Measurements from ENCODE around the gene ZP1. TPM values are rescaled to one million over a fixed set of nuclear protein-coding genes. Genes with fewer than 3 reads are reported as not detected.
A peak's percentile ranks its signal among the peaks of the same experiment; 100 is the strongest.

ZP1 gene
- total and polyA plus RNA-seq, 7 experiments from 2014 or later: not detected

GRCh38 chr11:60838132-60838531 is 29.2 kb upstream of the ZP1 start:
- Histone ChIP-seq H3K27me3 (ENCODE audit: control insufficient read depth in 2 of 2, insufficient read depth in 2 of 2, low read length in 2 of 2) (no peaks in the 10 kb centered on the region), H3K9me3 (ENCODE audit: control insufficient read depth in 2 of 3, low read length in 3 of 3) (no peaks in the 10 kb centered on the region), H3K4me3 (ENCODE audit: low read length) (no peak overlapping the region), H3K36me3 (ENCODE audit: control insufficient read depth in 2 of 3, insufficient read depth in 3 of 3, low read length in 3 of 3) (peaks cover 0 to 4% (median 0%) of the 10 kb centered on the region in 3 experiments), H3K27ac (ENCODE audit: low read depth, low read length) (no peak overlapping the region), H3K4me1 (ENCODE audit: control insufficient read depth in 2 of 2, insufficient read depth in 2 of 2, low read length in 2 of 2) (peaks cover 14 to 15% of the 10 kb centered on the region in 2 donors)
- peaks cover 7 to 30% (median 18%) of the 10 kb centered on the region in 7 donors for H3K4me1 Mint-ChIP-seq
- ATAC-seq (no peak), DNase-seq (no peak)
- peaks cover 0 to 2% (median 0%) of the 10 kb centered on the region in 5 donors for H3K36me3 Mint-ChIP-seq
- peaks cover 0 to 7% (median 0%) of the 10 kb centered on the region in 11 donors for H3K9me3 Mint-ChIP-seq
- H3K4me3 Mint-ChIP-seq: peak overlapping the region in 1 of 10 donors; percentile 29
- intact Hi-C loops (cut with micrococcal nuclease): no loop called here
- CTCF ChIA-PET: no interaction called here
- no peak overlapping the region for H3K27ac Mint-ChIP-seq
- POLR2A ChIA-PET: no interaction called here
- H3K27me3 Mint-ChIP-seq: peaks cover 0 to 11% (median 0%) of the 10 kb centered on the region in 5 donors

DNA sequence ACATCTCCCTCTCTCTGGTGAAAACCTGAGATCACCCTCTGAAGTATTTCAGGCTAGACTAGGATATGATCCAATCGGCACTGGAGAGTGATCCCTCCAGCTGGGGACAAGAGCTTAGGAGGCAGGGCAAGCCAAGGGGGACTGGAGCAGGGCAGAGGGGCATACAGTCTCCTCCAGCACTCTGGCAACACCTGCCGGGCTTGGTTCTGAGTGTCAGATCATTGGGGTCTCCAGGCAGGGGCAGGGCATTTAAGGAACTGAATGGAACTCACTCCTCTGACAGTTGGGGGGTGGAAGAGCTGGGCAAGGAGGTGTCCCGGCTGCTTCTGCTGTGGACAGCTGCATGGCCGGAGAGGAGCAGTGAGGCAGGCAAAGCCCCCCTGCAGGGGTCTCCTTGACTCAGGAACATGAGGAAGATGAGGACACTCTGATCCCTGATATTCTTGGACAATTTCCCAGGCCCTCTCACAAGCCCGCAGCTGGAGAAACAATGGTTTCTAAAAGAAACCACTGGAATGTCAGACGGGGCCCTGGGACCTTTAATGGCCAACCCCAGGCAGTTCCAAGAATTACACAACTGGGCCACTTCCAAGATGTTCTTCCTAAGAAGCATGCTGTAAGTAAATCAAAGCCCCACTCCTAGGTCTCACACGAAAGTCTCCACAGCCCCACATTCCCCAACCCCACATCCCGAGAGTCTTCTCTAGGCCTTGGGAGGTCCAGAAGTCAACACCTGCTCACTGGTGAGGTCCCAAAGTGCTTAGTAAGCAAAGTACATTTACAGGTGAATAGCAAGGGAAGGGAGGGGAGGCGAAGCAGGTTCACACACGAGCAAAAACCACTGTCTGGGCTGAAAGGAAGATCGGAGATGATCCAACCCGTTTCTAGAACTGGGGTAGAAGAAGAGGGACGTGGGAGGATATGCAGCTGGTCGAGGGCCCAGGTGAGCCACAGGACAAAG is 26.6 kb upstream of the ZP1 start:
- Mint-ChIP-seq H3K27ac (peak overlapping the region; percentile 67 to 99 (median 94)), H3K9me3 (peaks cover 0 to 7% (median 0%) of the 10 kb centered on the region in 11 donors), H3K4me1 (peaks cover 31 to 49% (median 43%) of the 10 kb centered on the region in 7 donors), H3K36me3 (peaks cover 0 to 4% (median 2%) of the 10 kb centered on the region in 5 donors), H3K4me3 (peak overlapping the region; percentile 66 to 95 (median 91)), H3K27me3 (peaks cover 0 to 4% (median 0%) of the 10 kb centered on the region in 5 donors)
- Histone ChIP-seq H3K27me3 (ENCODE audit: control insufficient read depth in 2 of 2, insufficient read depth in 2 of 2, low read length in 2 of 2) (no peaks in the 10 kb centered on the region), H3K4me1 (ENCODE audit: control insufficient read depth in 2 of 2, insufficient read depth in 2 of 2, low read length in 2 of 2) (peaks cover 26 to 35% of the 10 kb centered on the region in 2 donors), H3K4me3 (ENCODE audit: low read length) (peak overlapping the region; percentile 93), H3K36me3 (ENCODE audit: control insufficient read depth in 2 of 3, insufficient read depth in 3 of 3, low read length in 3 of 3) (peaks cover 0 to 4% (median 0%) of the 10 kb centered on the region in 3 experiments), H3K9me3 (ENCODE audit: control insufficient read depth in 2 of 3, low read length in 3 of 3) (no peaks in the 10 kb centered on the region), H3K27ac (ENCODE audit: low read depth, low read length) (no peak overlapping the region)
- DNase-seq (no peak), ATAC-seq (no peak)
- intact Hi-C loops (cut with micrococcal nuclease): loop anchor here (1.0 to 5.0 kb wide), 8 partner anchors 112 to 1282 kb away; partner anchors contain the start of genes CYB561A3 (in 2 of the 2), DDB1 (in 1 of the 2), INCENP (in 1 of the 2) and SDHAF2 (in 1 of the 2)
- ChIA-PET POLR2A (interaction anchor here (0.8 to 1.0 kb wide), 3 partner anchors 61 to 272 kb away, joined by 3 to 5 read pairs (median 4); partner anchors contain the start of gene TMEM109), CTCF (interaction anchor here (1.7 kb wide), 1 partner anchor 10 kb away, joined by 10 read pairs; no protein-coding TSS in a partner anchor)

- Histone ChIP-seq H3K36me3 (ENCODE audit: control insufficient read depth in 2 of 3, insufficient read depth in 3 of 3, low read length in 3 of 3) (peaks cover 0 to 4% (median 0%) of the 10 kb centered on the region in 3 experiments), H3K27ac (ENCODE audit: low read depth, low read length) (peak within 1 kb of the TSS; percentile 78), H3K9me3 (ENCODE audit: control insufficient read depth in 2 of 3, low read length in 3 of 3) (no peaks in the 10 kb centered on the region), H3K4me1 (ENCODE audit: control insufficient read depth in 2 of 2, insufficient read depth in 2 of 2, low read length in 2 of 2) (peaks cover 26 to 35% of the 10 kb centered on the region in 2 donors), H3K27me3 (ENCODE audit: control insufficient read depth in 2 of 2, insufficient read depth in 2 of 2, low read length in 2 of 2) (no peaks in the 10 kb centered on the region), H3K4me3 (ENCODE audit: low read length) (peak within 1 kb of the TSS; percentile 93)
- POLR2A ChIA-PET: interaction anchor here (0.8 to 1.2 kb wide), 2 partner anchors 64 to 200 kb away, joined by 3 to 6 read pairs; partner anchors contain the start of gene PRPF19
- ATAC-seq (peak; percentile 99), DNase-seq (peak; percentile 96 to 100 (median 99))
- Mint-ChIP-seq H3K4me1 (peaks cover 31 to 49% (median 44%) of the 10 kb centered on the region in 7 donors), H3K4me3 (peak within 1 kb of the TSS; percentile 89 to 95 (median 91)), H3K9me3 (peaks cover 0 to 7% (median 0%) of the 10 kb centered on the region in 11 donors), H3K27me3 (peaks cover 0 to 2% (median 0%) of the 10 kb centered on the region in 5 donors), H3K27ac (peak within 1 kb of the TSS; percentile 87 to 99 (median 95)), H3K36me3 (peaks cover 0 to 8% (median 2%) of the 10 kb centered on the region in 5 donors)
- intact Hi-C loops (cut with micrococcal nuclease): loop anchor here (1.0 to 5.0 kb wide), 12 partner anchors 11 to 1280 kb away; partner anchors contain the start of genes CYB561A3 (in 2 of the 2), PRPF19 (in 2 of the 2), VPS37C (in 2 of the 2) and DDB1 (in 1 of the 2)
- CTCF ChIA-PET: interaction anchor here (1.0 to 1.7 kb wide), 2 partner anchors 11 to 12 kb away, joined by 4 to 10 read pairs; no protein-coding TSS in a partner anchor
These were observed 25.3 kb upstream of the ZP1 start, which contains the start of gene CCDC86 for GRCh38 chr11:60841797-60842667. Gene CCDC86, plus strand, starts transcription at chr11:60842113. Its CDS starts 12 bp downstream, at chr11:60842125.

- ATAC-seq (no peak), DNase-seq (peak in 2 of 9 donors; percentile 4 to 42)
- CTCF ChIA-PET: interaction anchor here (1.0 to 1.3 kb wide), 2 partner anchors 12 to 56 kb away, joined by 4 read pairs; no protein-coding TSS in a partner anchor
- intact Hi-C loops (cut with micrococcal nuclease): loop anchor here (1.0 to 5.0 kb wide), 7 partner anchors 12 to 1279 kb away; partner anchors contain the start of genes PRPF19 (in 2 of the 2), CYB561A3 (in 1 of the 2), INCENP (in 1 of the 2) and SDHAF2 (in 1 of the 2)
- Mint-ChIP-seq H3K27ac (peak overlapping the region; percentile 75 to 99 (median 94)), H3K36me3 (peaks cover 0 to 8% (median 2%) of the 10 kb centered on the region in 5 donors), H3K9me3 (peaks cover 0 to 7% (median 0%) of the 10 kb centered on the region in 11 donors), H3K4me3 (peak overlapping the region; percentile 89 to 95 (median 91)), H3K4me1 (peaks cover 31 to 49% (median 41%) of the 10 kb centered on the region in 7 donors), H3K27me3 (no peaks in the 10 kb centered on the region)
- POLR2A ChIA-PET: interaction anchor here (0.8 to 1.2 kb wide), 2 partner anchors 63 to 199 kb away, joined by 3 to 6 read pairs; partner anchors contain the start of gene PRPF19
- H3K4me3 ChIP-seq (ENCODE audit: low read length): peak overlapping the region; percentile 93
- no peaks in the 10 kb centered on the region for H3K27me3 ChIP-seq (ENCODE audit: control insufficient read depth in 2 of 2, insufficient read depth in 2 of 2, low read length in 2 of 2)
- H3K9me3 ChIP-seq (ENCODE audit: control insufficient read depth in 2 of 3, low read length in 3 of 3): no peaks in the 10 kb centered on the region
- H3K36me3 ChIP-seq (ENCODE audit: control insufficient read depth in 2 of 3, insufficient read depth in 3 of 3, low read length in 3 of 3): peaks cover 0 to 13% (median 0%) of the 10 kb centered on the region in 3 experiments
- H3K4me1 ChIP-seq (ENCODE audit: control insufficient read depth in 2 of 2, insufficient read depth in 2 of 2, low read length in 2 of 2): peaks cover 26 to 35% of the 10 kb centered on the region in 2 donors
- H3K27ac ChIP-seq (ENCODE audit: low read depth, low read length): peak overlapping the region; percentile 78
These were observed 24.4 kb upstream of the ZP1 start for GRCh38 chr11:60842668-60843600.

Data from naive thymus-derived CD4-positive, alpha-beta T cell (primary cell).